HCT116 (cell line): ENCODE data around the gene OR3A3. TPM values are rescaled to one million over a fixed set of nuclear protein-coding genes. Genes with fewer than 3 reads are reported as not detected.

ENCODE experiments used
- ATAC-seq: fragments of 200-7000 bp; cut with Tn5 transposase; 2 replicates; pipeline ENCODE4 v1.9.1; 2020; ENCODE audit warnings: mild to moderate bottlenecking, moderate library complexity
- BruUV-seq: library from RNA; stranded (reverse); fragments of 400-500 nt; replicated peaks from 2 replicates; lab custom pipeline; 2021; lab: Mats Ljungman, UMichigan
- CTCF ChIA-PET: fragments of 300-600 bp; sonication (Branson Sonifier 250); formaldehyde crosslinking; loops from one replicate; lab custom pipeline; 2021; ENCODE audit warnings: antibody characterized with exemption; lab: Charles Lee
- POLR2A ChIA-PET: fragments of 300-600, 350-600 bp; sonication (Branson Sonifier 250); formaldehyde crosslinking; loops from one replicate; lab custom pipeline; 2021; ENCODE audit warnings: antibody characterized with exemption; lab: Charles Lee
- RAD21 ChIA-PET, 2 experiments: fragments of 300-600 bp; sonication (Branson Sonifier 250); formaldehyde crosslinking; loops; one replicate each; lab custom pipeline; 2023; ENCODE audit warnings: low total read pairs in 2 of 2; ENCODE audit not compliant: uncharacterized antibody in 2 of 2, unreplicated experiment in 2 of 2, low non-redundant PET in 1 of 2; lab: Charles Lee
- DNase-seq: peaks from one replicate; pipeline ENCODE4 v3.0.0-alpha.2; 2010; ENCODE audit warnings: low read depth, low spot score
- H2AFZ ChIP-seq: fragments of 200-600 bp; shearing (Covaris generic), sonication (generic); 2 replicates; pipeline ENCODE4 v1.6.1; 2017; ENCODE audit warnings: low read depth, mixed run types, mixed read lengths, antibody characterized with exemption, low read length; ENCODE audit not compliant: poor library complexity, severe bottlenecking
- H3K27ac ChIP-seq: 2 replicates; pipeline ENCODE4 v1.5.1; 2012; ENCODE audit warnings: low read depth, low read length
- H3K27me3 ChIP-seq: fragments of 200-600 bp; sonication (generic); 2 replicates; pipeline ENCODE4 v1.6.1; 2016; ENCODE audit warnings: mixed run types, low read length, mixed read lengths; ENCODE audit not compliant: insufficient read depth
- H3K36me3 ChIP-seq, 2 experiments: fragments of 200-500 bp in 1 of 2; fragments of 200-600 bp in 1 of 2; sonication (Bioruptor generic) in 1 of 2; sonication (generic) in 1 of 2; 2 replicates each; pipeline versions ENCODE4 v1.5.1 to v1.6.1; 2014 to 2016; ENCODE audit warnings: low read length in 2 of 2, inconsistent platforms in 1 of 2, mixed read lengths in 1 of 2, mixed run types in 1 of 2; ENCODE audit not compliant: insufficient read depth in 2 of 2, control insufficient read depth in 1 of 2
- H3K4me1 ChIP-seq, 2 experiments: fragments of 200-600 bp in 1 of 2; sonication (generic) in 1 of 2; 2 replicates each; pipeline versions ENCODE4 v1.5.1 to v1.6.1; 2012 to 2017; ENCODE audit warnings: low read length in 2 of 2, inconsistent platforms in 1 of 2, mild to moderate bottlenecking in 1 of 2, mixed read lengths in 1 of 2, mixed run types in 1 of 2, moderate library complexity in 1 of 2; ENCODE audit not compliant: insufficient read depth in 2 of 2, control insufficient read depth in 1 of 2
- H3K4me2 ChIP-seq: fragments of 200-600 bp; sonication (generic); 2 replicates; pipeline ENCODE4 v1.6.1; 2017; ENCODE audit warnings: mixed run types, low read length, mixed read lengths
- H3K4me3 ChIP-seq, 2 experiments: fragments of 200-600 bp in 1 of 2; sonication (generic) in 1 of 2; replicated peaks in 1 of 2; 2 replicates each; pipeline ENCODE4 v1.5.1; 2011 to 2016; ENCODE audit warnings: low read length in 2 of 2, control low read depth in 1 of 2, low read depth in 1 of 2, mild to moderate bottlenecking in 1 of 2, mixed read lengths in 1 of 2, mixed run types in 1 of 2
- H3K79me2 ChIP-seq: fragments of 200-600 bp; sonication (generic); 2 replicates; pipeline ENCODE4 v1.6.1; 2017; ENCODE audit warnings: mild to moderate bottlenecking, mixed run types, low read length, moderate library complexity, mixed read lengths; ENCODE audit not compliant: insufficient read depth
- H3K9ac ChIP-seq: fragments of 200-600 bp; sonication (generic); 2 replicates; pipeline ENCODE4 v1.6.1; 2016; ENCODE audit warnings: low read length, mixed read lengths
- H3K9me2 ChIP-seq: fragments of 200-600 bp; sonication (generic), shearing (Covaris generic); 2 replicates; pipeline ENCODE4 v1.6.1; 2017; ENCODE audit warnings: mixed run types, mild to moderate bottlenecking, moderate library complexity; ENCODE audit not compliant: insufficient read depth
- H3K9me3 ChIP-seq, 2 experiments: fragments of 200-500 bp in 1 of 2; fragments of 200-600 bp in 1 of 2; sonication (Bioruptor generic) in 1 of 2; sonication (generic) in 1 of 2; 2 replicates each; pipeline ENCODE4 v1.6.1; 2014 to 2017; ENCODE audit warnings: low read length in 2 of 2, mixed read lengths in 2 of 2, inconsistent platforms in 1 of 2, low read depth in 1 of 2, mild to moderate bottlenecking in 1 of 2, mixed run types in 1 of 2, moderate library complexity in 1 of 2; ENCODE audit not compliant: control insufficient read depth in 1 of 2, insufficient read depth in 1 of 2
- H4K20me1 ChIP-seq: fragments of 200-600 bp; sonication (generic), shearing (Covaris generic); 2 replicates; pipeline ENCODE4 v1.6.1; 2017; ENCODE audit warnings: mixed run types, mild to moderate bottlenecking, moderate library complexity; ENCODE audit not compliant: insufficient read depth
- CBX3 ChIP-seq: IDR thresholded peaks from 2 replicates; pipeline ENCODE4 v1.6.1; 2012; ENCODE audit warnings: low read depth
- EGR1 ChIP-seq: IDR thresholded peaks from 2 replicates; pipeline ENCODE4 v1.6.1; 2012; ENCODE audit warnings: low read depth
- EZH2 ChIP-seq: fragments of 200-600 bp; sonication (generic); IDR thresholded peaks from 2 replicates; pipeline ENCODE4 v1.6.1; 2017; ENCODE audit warnings: antibody characterized with exemption, mixed run types
- EZH2phosphoT487 ChIP-seq: fragments of 200-600 bp; IDR thresholded peaks from 2 replicates; pipeline ENCODE4 v1.6.1; 2018; ENCODE audit warnings: antibody characterized with exemption, borderline replicate concordance
- POLR2A ChIP-seq: IDR thresholded peaks from 2 replicates; pipeline ENCODE4 v1.7.0; 2011; ENCODE audit warnings: borderline replicate concordance; ENCODE audit not compliant: insufficient read depth, insufficient read length; ENCODE audit errors: extremely low read depth
- RAD21 ChIP-seq: IDR thresholded peaks from 2 replicates; pipeline ENCODE4 v1.6.1; 2012; ENCODE audit warnings: low read depth, mild to moderate bottlenecking
- SP1 ChIP-seq: IDR thresholded peaks from 2 replicates; pipeline ENCODE4 v1.6.1; 2012; ENCODE audit warnings: low read depth
- intact Hi-C: fragments of 100-400 bp; cut with micrococcal nuclease; formaldehyde crosslinking; loops from 2 replicates; pipeline ENCODE4 v1.10.0; 2022
- total RNA-seq: library from RNA; stranded (reverse); gene quantifications from one replicate; pipeline ENCODE4 v1.2.1, GENCODE V29; 2021; ENCODE audit not compliant: unreplicated experiment
- TF ChIP-seq, protein P1 (sequence below): IDR thresholded peaks from 2 replicates; pipeline ENCODE4 v1.6.1; 2012; ENCODE audit warnings: low read depth
- TF ChIP-seq, protein P2 (sequence below): IDR thresholded peaks from 2 replicates; pipeline ENCODE4 v1.6.1; 2012
- TF ChIP-seq, protein P3 (sequence below): IDR thresholded peaks from 2 replicates; pipeline ENCODE4 v1.6.1; 2012
- TF ChIP-seq, protein P4 (sequence below), 3 experiments: fragments of 200-600 bp in 1 of 3; sonication (generic) in 1 of 3; IDR thresholded peaks in 2 of 3; conservative IDR thresholded peaks in 1 of 3; 2 replicates each; pipeline ENCODE4 v1.5.1; 2012 to 2017; ENCODE audit warnings: low read depth in 2 of 3, low read length in 2 of 3, antibody characterized with exemption in 1 of 3, borderline replicate concordance in 1 of 3, control low read depth in 1 of 3, mild to moderate bottlenecking in 1 of 3, mixed read lengths in 1 of 3, mixed run types in 1 of 3, moderate library complexity in 1 of 3; ENCODE audit not compliant: insufficient read depth in 1 of 3

The OR3A3 gene
- total RNA-seq, 1 experiment from 2014 or later = not detected

DNA sequence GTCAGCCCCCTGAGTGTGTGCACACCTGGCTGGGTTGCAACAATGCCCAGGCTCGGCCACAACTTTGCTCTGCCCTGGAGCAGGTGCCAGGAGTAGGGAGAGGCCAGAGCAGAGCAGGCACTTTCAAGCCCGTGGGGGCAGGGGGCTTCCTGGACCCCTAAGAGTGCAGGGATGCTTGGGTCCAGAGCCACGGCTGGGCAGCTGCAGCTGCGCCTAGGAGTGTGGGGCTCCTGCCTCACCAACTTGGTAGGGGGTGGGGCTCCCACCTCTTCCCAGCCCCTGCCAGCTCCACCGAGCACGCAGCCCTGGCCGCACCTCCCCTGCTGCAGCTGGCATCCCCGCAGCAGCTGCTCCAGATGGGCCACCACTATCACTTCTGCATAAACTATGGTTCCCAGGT is 32.8 kb upstream of the OR3A3 start:
- CTCF ChIA-PET = no interaction called here
- RAD21 ChIA-PET = no interaction called here

More for the DNA sequence above, 32.8 kb upstream of the OR3A3 start:
- H3K36me3 ChIP-seq = no peaks in the 10 kb centered on the region
- no peak overlapping the region for H3K4me3 ChIP-seq
- POLR2A ChIA-PET = no interaction called here
- peaks cover 63% of the 10 kb centered on the region for H3K27me3 ChIP-seq
- H2AFZ ChIP-seq = no peak overlapping the region
- no peaks in the 10 kb centered on the region for H3K4me1 ChIP-seq
- DNase-seq = no peak
- no peaks in the 10 kb centered on the region for H3K79me2 ChIP-seq
- H3K9me3 ChIP-seq = no peaks in the 10 kb centered on the region
- TF ChIP-seq EZH2 = no peak
- TF ChIP-seq, protein P1, sequence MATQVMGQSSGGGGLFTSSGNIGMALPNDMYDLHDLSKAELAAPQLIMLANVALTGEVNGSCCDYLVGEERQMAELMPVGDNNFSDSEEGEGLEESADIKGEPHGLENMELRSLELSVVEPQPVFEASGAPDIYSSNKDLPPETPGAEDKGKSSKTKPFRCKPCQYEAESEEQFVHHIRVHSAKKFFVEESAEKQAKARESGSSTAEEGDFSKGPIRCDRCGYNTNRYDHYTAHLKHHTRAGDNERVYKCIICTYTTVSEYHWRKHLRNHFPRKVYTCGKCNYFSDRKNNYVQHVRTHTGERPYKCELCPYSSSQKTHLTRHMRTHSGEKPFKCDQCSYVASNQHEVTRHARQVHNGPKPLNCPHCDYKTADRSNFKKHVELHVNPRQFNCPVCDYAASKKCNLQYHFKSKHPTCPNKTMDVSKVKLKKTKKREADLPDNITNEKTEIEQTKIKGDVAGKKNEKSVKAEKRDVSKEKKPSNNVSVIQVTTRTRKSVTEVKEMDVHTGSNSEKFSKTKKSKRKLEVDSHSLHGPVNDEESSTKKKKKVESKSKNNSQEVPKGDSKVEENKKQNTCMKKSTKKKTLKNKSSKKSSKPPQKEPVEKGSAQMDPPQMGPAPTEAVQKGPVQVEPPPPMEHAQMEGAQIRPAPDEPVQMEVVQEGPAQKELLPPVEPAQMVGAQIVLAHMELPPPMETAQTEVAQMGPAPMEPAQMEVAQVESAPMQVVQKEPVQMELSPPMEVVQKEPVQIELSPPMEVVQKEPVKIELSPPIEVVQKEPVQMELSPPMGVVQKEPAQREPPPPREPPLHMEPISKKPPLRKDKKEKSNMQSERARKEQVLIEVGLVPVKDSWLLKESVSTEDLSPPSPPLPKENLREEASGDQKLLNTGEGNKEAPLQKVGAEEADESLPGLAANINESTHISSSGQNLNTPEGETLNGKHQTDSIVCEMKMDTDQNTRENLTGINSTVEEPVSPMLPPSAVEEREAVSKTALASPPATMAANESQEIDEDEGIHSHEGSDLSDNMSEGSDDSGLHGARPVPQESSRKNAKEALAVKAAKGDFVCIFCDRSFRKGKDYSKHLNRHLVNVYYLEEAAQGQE = no peak
- TF ChIP-seq POLR2A = no peak
- TF ChIP-seq, protein P2, sequence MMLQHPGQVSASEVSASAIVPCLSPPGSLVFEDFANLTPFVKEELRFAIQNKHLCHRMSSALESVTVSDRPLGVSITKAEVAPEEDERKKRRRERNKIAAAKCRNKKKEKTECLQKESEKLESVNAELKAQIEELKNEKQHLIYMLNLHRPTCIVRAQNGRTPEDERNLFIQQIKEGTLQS = no peak
- TF ChIP-seq SP1 = no peak
- no peak for TF ChIP-seq EGR1
- TF ChIP-seq, protein P3, sequence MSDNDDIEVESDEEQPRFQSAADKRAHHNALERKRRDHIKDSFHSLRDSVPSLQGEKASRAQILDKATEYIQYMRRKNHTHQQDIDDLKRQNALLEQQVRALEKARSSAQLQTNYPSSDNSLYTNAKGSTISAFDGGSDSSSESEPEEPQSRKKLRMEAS = no peak
- TF ChIP-seq, protein P4, sequence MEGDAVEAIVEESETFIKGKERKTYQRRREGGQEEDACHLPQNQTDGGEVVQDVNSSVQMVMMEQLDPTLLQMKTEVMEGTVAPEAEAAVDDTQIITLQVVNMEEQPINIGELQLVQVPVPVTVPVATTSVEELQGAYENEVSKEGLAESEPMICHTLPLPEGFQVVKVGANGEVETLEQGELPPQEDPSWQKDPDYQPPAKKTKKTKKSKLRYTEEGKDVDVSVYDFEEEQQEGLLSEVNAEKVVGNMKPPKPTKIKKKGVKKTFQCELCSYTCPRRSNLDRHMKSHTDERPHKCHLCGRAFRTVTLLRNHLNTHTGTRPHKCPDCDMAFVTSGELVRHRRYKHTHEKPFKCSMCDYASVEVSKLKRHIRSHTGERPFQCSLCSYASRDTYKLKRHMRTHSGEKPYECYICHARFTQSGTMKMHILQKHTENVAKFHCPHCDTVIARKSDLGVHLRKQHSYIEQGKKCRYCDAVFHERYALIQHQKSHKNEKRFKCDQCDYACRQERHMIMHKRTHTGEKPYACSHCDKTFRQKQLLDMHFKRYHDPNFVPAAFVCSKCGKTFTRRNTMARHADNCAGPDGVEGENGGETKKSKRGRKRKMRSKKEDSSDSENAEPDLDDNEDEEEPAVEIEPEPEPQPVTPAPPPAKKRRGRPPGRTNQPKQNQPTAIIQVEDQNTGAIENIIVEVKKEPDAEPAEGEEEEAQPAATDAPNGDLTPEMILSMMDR (IDR thresholded peaks at IDR 0.05 in 2 of 3, conservative IDR thresholded peaks at IDR 0.05 in 1 of 3; ENCODE audit: borderline replicate concordance in 1 of 3, insufficient read depth in 1 of 3, low read depth in 2 of 3, low read length in 2 of 3) = no peak
- no peak for TF ChIP-seq CBX3
- TF ChIP-seq EZH2phosphoT487 = no peak
- TF ChIP-seq RAD21 = no peak
- TF ChIP-seq, all 23 proteins: peak for 0
- Histone ChIP-seq H3K27ac (no peak overlapping the region), H3K4me2 (no peak overlapping the region), H3K9me2 (no peaks in the 10 kb centered on the region), H3K9ac (no peak overlapping the region), H4K20me1 (no peaks in the 10 kb centered on the region)
- BruUV-seq = no TSS peak
- ATAC-seq = no peak
- intact Hi-C loops = no loop called here
